Pons (tissue), 1 donor: ENCODE data around the gene CD164.

ENCODE experiments used
- DNase-seq: peaks from one replicate; pipeline ENCODE4 v3.0.0-alpha.2; 2016; ENCODE audit warnings: low spot score

CD164 gene

GRCh38 chr6:109381747-109382575, at the start of gene CD164:
Gene CD164 (minus strand): TSS chr6:109382467. CDS start chr6:109382378, 89 bp downstream.
- DNase-seq: peak; percentile 94

- DNase-seq: no peak
Observed at GRCh38 chr6:109429496-109429895, 47.2 kb upstream of the CD164 start.

- no peak for DNase-seq
Observed at GRCh38 chr6:109428889-109429477, 46.7 kb upstream of the CD164 start.

GRCh38 chr6:109424946-109425345, 42.7 kb upstream of the CD164 start:
- DNase-seq: no peak

- no peak for DNase-seq
Observed at GRCh38 chr6:109421184-109421583, 38.9 kb upstream of the CD164 start.

- no peak for DNase-seq
Observed at GRCh38 chr6:109420751-109421150, 38.5 kb upstream of the CD164 start.

- DNase-seq: no peak
Observed at GRCh38 chr6:109417646-109418045, 35.4 kb upstream of the CD164 start.

- DNase-seq: no peak
Observed at GRCh38 chr6:109411034-109411433, 28.8 kb upstream of the CD164 start.

GRCh38 chr6:109406196-109406595, 23.9 kb upstream of the CD164 start:
- DNase-seq: no peak

GRCh38 chr6:109397020-109397419, 14.8 kb upstream of the CD164 start:
- DNase-seq: peak; percentile 50

GRCh38 chr6:109396046-109396718, 13.9 kb upstream of the CD164 start:
- DNase-seq: no peak

- no peak for DNase-seq
Observed at GRCh38 chr6:109393886-109394281, 11.6 kb upstream of the CD164 start.

GRCh38 chr6:109393157-109393885, 11.1 kb upstream of the CD164 start:
- DNase-seq: no peak

- no peak for DNase-seq
Observed at GRCh38 chr6:109389650-109390274, 7.5 kb upstream of the CD164 start.

GRCh38 chr6:109388265-109388664, 6.0 kb upstream of the CD164 start:
- DNase-seq: no peak

- DNase-seq: no peak
Observed at GRCh38 chr6:109383438-109383940, 1.2 kb upstream of the CD164 start.

- peak; percentile 95 for DNase-seq
Observed at GRCh38 chr6:109382576-109383437, 540 bp upstream of the CD164 start.

GRCh38 chr6:109381061-109381746, 1.1 kb downstream of the CD164 start:
- peak; percentile 51 for DNase-seq

GRCh38 chr6:109379711-109380110, 2.6 kb downstream of the CD164 start:
- peak; percentile 56 for DNase-seq

- peak; percentile 71 for DNase-seq
Observed at GRCh38 chr6:109377717-109378116, 4.5 kb downstream of the CD164 start.
